Activated CD4-positive, alpha-beta T cell treated with anti-CD3 and anti-CD28 coated beads, Interleukin-2, amount 10 ng/mL, durations not matched to agents 7 days and 5 days (primary cell): ENCODE data around the gene TPRG1L. TPM values are rescaled to one million over a fixed set of nuclear protein-coding genes. Genes with fewer than 3 reads are reported as not detected.
"Not testable (repeated sequence)": the region's sequence is repeated elsewhere in the genome, so short reads cannot be mapped to it uniquely, and the experiment has no call there.

Experiments
- CTCF ChIA-PET: fragments of 350-600 bp; sonication (Branson Sonifier 250); formaldehyde crosslinking; loops from one replicate; lab custom pipeline; 2021; ENCODE audit warnings: antibody characterized with exemption; lab: Charles Lee
- POLR2A ChIA-PET: fragments of 350-600 bp; sonication (Branson Sonifier 250); formaldehyde crosslinking; loops from one replicate; lab custom pipeline; 2021; ENCODE audit warnings: antibody characterized with exemption; lab: Charles Lee
- DNase-seq: peaks from one replicate; pipeline ENCODE4 v3.0.0-alpha.2; 2020
- H3K27ac Mint-ChIP-seq: one replicate; pipeline ENCODE4 v1.8.0; 2021; ENCODE audit warnings: mild to moderate bottlenecking, moderate library complexity, mixed read lengths
- H3K27me3 Mint-ChIP-seq: one replicate; pipeline ENCODE4 v1.8.0; 2021; ENCODE audit warnings: mixed read lengths
- H3K36me3 Mint-ChIP-seq: one replicate; pipeline ENCODE4 v1.8.0; 2021; ENCODE audit warnings: low read depth, mixed read lengths
- H3K4me1 Mint-ChIP-seq: one replicate; pipeline ENCODE4 v1.8.0; 2021; ENCODE audit warnings: mixed read lengths
- H3K4me3 Mint-ChIP-seq: one replicate; pipeline ENCODE4 v1.8.0; 2021; ENCODE audit warnings: mild to moderate bottlenecking, moderate library complexity, mixed read lengths
- H3K9me3 Mint-ChIP-seq: one replicate; pipeline ENCODE4 v1.8.0; 2021; ENCODE audit warnings: mixed read lengths
- total RNA-seq, 2 experiments: library from RNA; stranded (reverse); gene quantifications; one replicate each; pipeline ENCODE4 v1.2.3, GENCODE V29; 2021

Gene TPRG1L
- total RNA-seq, 2 experiments from 2014 or later = 13.6 to 14.7 TPM

DNA sequence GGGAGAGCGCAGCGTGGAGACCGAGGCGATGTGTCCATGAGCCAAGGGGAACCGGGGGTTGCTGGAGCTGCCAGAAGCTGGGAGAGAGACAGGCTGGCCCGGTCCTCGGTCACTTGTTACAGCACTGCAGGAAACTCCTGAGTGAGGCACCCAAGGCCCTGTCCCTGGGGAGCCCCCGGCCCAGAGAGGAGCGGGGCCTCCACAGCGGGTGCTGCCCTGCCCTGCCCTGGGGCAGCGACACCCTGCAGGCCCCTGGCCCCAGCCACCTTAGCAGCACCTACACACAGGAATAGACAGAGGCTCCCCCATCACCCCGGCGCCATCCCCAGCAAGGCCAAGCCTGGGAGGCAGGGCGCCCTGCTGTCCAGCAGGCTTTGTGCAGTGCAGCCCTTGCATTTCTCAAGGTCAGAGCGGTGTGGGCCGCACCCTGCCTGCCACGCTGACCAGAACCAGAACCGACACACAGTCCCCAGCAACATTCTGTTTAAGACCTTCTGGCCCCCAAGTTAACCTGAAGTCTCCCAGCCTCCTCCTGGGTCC lies 6.9 kb upstream of the TPRG1L start:
- Mint-ChIP-seq H3K9me3 (no peaks in the 10 kb centered on the region), H3K27me3 (peaks cover 6% of the 10 kb centered on the region), H3K4me3 (no peak overlapping the region), H3K36me3 (no peaks in the 10 kb centered on the region), H3K27ac (no peak overlapping the region), H3K4me1 (peaks cover 17% of the 10 kb centered on the region)
- no peak for DNase-seq
- ChIA-PET POLR2A (no interaction called here), CTCF (interaction anchor here (1.0 kb wide), 1 partner anchor 10 kb away, joined by 3 read pairs; no protein-coding TSS in a partner anchor)

DNA sequence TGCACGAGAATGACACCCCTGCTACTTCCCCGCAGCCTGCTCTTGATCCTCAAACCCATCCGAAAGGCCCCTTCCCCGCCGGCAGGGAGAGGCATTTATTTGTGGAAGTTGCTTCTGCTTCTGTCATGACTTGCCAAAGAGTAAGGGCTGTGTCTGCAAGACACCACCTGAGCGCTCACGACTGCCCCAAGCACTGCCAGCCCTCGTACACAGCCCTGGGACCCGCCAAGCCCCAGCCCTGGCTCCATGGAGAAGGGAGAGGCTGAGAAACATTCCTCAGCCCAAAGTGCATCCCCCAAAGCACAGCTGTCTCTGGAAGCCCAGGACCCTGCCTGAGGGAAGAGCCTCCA lies 6.3 kb upstream of the TPRG1L start:
- no peak overlapping the region for H3K4me3 Mint-ChIP-seq
- ChIA-PET POLR2A (no interaction called here), CTCF (interaction anchor here (0.7 to 1.7 kb wide), 9 partner anchors 10 to 165 kb away, joined by 3 to 6 read pairs (median 4); no protein-coding TSS in a partner anchor)
- H3K27me3 Mint-ChIP-seq = no peaks in the 10 kb centered on the region
- H3K4me1 Mint-ChIP-seq = peaks cover 23% of the 10 kb centered on the region
- DNase-seq = no peak
- no peaks in the 10 kb centered on the region for H3K36me3 Mint-ChIP-seq
- no peak overlapping the region for H3K27ac Mint-ChIP-seq
- no peaks in the 10 kb centered on the region for H3K9me3 Mint-ChIP-seq

DNA sequence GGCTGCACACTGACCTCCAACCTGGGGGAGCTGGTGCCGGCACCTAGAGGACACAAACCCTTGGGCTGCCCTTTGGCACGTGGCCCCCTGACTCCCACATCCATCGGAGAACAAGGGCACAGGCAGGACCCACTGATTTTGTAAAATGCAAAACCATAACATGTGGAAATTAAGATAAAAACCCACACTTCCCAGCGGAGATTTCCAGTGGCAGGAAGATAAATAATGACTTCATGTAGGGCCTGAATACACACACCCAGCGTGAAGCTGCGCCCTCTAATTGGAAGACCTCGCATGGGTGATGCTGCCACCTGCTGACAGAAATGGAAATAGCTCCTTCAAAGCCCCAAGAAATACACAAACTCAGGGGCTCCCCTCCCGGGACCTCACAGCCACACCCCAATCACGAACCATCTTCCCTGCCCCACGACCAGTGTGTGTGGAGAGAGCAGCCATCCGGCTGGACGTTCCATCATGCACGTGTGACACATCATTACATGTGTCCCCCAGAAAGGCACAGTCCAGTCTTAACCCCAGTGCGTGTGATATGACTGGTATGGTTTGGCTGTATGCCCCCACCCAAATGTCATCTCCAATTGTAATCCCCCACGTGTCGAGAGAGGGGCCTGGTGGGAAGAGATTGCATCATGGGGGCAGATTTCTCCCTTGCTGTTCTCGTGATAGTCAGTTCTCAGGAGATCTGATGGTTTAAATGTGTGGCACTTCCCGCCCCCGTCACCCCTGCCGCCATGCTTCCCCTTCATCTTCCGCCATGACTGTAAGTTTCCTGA lies 5.7 kb upstream of the TPRG1L start:
- no peaks in the 10 kb centered on the region for H3K27me3 Mint-ChIP-seq
- H3K4me3 Mint-ChIP-seq = no peak overlapping the region
- H3K9me3 Mint-ChIP-seq = no peaks in the 10 kb centered on the region
- POLR2A ChIA-PET = no interaction called here
- H3K27ac Mint-ChIP-seq = no peak overlapping the region
- peaks cover 29% of the 10 kb centered on the region for H3K4me1 Mint-ChIP-seq
- DNase-seq = peak; percentile 84
- CTCF ChIA-PET = interaction anchor here (0.6 to 1.7 kb wide), 13 partner anchors 9 to 1430 kb away, joined by 3 to 6 read pairs (median 4); no protein-coding TSS in a partner anchor
- H3K36me3 Mint-ChIP-seq = no peaks in the 10 kb centered on the region

DNA sequence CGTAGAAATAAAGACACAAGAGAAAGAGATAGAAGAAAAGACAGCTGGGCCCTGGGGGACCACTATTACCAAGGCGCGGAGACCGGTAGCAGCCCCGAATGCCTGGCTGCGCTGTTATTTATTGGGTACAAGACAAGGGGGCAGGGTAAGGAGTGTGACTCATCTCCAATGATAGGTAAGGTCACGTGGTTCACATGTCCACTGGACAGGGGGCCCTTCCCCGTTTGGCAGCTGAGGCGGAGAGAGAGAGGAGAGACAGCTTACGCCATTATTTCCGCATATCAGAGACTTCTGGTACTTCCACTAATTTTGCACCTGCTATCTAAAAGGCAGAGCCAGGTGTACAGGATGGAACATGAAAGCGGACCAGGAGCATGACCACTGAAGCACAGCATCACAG lies 4.1 kb upstream of the TPRG1L start:
- CTCF ChIA-PET = interaction anchor here (0.9 to 1.5 kb wide), 4 partner anchors 8 to 56 kb away, joined by 3 to 5 read pairs (median 4); no protein-coding TSS in a partner anchor
- Mint-ChIP-seq H3K4me1 (peaks cover 33% of the 10 kb centered on the region), H3K4me3 (no peak overlapping the region), H3K36me3 (peaks cover 2% of the 10 kb centered on the region), H3K27ac (no peak overlapping the region), H3K27me3 (no peaks in the 10 kb centered on the region), H3K9me3 (no peaks in the 10 kb centered on the region)
- no peak for DNase-seq
- POLR2A ChIA-PET = no interaction called here

DNA sequence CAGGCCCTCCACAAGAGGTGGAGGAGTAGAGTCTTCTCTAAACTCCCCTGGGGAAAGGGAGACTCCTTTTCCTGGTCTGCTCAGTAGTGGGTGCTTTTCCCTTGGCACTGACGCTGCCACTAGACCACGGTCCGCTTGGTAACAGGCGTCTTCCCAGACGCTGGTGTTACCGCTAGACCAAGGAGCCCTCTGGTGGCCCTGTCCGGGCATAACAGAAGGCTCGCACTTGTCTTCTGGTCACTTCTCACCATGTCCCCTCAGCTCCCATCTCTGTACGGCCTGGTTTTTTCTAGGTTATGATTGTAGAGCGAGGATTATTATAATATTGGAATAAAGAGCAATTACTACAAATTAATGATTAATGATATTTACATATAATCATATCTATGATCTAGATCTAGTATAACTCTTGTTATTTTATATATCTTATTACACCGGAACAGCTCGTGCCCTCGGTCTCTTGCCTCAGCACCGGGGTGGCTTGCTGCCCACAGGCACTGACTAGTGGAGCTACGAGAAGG lies 3.6 kb upstream of the TPRG1L start:
- H3K27me3 Mint-ChIP-seq, POLR2A ChIA-PET, DNase-seq, H3K9me3 Mint-ChIP-seq, H3K36me3 Mint-ChIP-seq, H3K27ac Mint-ChIP-seq, H3K4me3 Mint-ChIP-seq: not testable (repeated sequence)
- H3K4me1 Mint-ChIP-seq = peaks cover 38% of the 10 kb centered on the region
- CTCF ChIA-PET = interaction anchor here (1.2 kb wide), 1 partner anchor 9 kb away, joined by 5 read pairs; no protein-coding TSS in a partner anchor

DNA sequence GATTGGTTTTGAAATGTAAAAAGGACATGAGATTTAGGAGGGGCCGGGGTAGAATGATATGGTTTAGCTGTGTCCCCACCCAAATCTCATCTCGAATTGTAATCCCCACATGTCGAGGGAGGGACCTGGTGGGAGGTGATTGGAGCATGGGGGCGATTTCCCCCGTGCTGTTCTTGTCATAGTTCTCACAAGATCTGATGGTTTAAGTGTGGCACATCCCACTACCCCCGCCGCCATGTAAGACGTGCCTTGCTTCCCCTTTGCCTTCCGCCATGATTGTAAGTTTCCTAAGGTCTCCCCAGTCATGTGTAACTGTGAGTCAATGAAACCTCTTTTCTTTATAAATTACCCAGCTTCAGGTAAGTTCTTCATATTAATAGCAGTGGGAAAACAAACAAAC lies 2.7 kb upstream of the TPRG1L start:
- H3K36me3 Mint-ChIP-seq, H3K27me3 Mint-ChIP-seq, POLR2A ChIA-PET, H3K4me3 Mint-ChIP-seq, CTCF ChIA-PET, H3K9me3 Mint-ChIP-seq, DNase-seq: not testable (repeated sequence)
- peaks cover 39% of the 10 kb centered on the region for H3K4me1 Mint-ChIP-seq
- H3K27ac Mint-ChIP-seq = peak overlapping the region; percentile 50

DNA sequence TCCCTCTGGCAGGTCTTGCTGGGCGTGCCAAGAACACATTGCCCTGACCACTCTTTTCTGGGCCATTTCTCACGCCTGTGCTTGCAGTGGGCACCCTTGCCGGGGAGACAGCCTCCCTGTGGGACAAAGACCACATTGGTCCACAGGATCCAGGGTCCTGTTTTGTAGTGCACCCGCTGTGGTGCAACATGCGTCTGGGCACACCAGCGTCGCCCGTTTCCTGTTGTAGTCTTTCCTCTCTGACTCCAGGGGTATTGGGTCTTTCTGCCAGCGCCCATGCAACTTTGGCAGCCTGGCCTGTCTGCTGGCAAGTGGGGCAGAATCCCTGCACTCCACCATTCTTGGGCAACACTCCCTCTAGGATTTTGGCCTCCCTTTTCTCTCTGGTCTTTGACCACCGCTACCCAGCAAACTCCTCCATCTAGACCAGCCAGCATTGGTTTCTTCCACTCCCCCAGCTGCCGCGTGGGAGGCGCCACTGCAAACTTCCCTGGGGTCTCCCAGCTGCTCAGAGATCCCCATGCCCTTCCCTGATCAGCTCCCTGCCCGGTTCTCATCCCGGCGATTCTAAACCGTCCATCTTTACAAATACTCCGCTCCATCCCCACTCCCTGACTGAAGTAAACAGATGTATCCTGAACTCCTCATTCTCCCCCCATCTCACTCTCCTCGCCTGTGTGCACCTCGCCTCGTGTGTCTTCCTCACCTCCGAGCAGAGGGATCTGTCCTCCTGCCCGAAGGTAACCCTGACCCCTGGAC lies 1.2 kb upstream of the TPRG1L start:
- POLR2A ChIA-PET = no interaction called here

DNA sequence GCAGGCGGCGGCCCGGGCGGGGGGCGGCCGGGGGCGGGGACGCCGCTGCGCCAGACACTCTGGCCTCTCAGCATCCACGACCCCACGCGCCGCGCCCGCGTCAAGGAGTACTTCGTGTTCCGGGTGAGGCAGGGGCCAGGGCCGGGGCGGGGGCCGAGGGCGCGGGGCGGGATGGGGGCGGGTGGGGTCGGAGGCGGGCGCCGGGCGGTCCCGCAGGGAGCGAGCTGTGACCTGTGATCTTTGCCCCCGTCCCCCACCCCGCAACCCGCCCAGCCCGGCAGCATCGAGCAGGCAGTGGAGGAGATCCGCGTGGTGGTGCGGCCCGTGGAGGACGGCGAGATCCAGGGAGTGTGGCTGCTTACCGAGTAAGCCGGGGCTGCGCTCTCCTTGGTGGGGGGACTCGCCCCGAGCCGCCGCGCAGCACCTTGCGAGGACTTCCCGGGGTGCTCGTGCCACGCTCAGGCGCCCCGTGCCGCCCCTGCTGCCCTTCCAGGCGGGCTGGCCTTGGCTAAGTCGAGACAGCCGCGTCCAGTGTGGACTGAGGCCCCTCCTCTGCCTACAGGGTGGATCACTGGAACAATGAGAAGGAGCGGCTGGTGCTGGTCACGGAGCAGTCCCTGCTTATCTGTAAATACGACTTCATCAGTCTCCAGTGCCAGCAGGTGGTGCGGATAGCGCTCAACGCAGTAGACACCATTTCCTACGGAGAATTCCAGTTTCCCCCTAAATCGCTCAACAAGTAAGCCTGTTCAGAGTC lies 514 bp downstream of the TPRG1L start:
- Mint-ChIP-seq H3K27ac (peak overlapping the region; percentile 95), H3K4me3 (peak overlapping the region; percentile 96), H3K4me1 (peaks cover 28% of the 10 kb centered on the region), H3K27me3 (no peaks in the 10 kb centered on the region), H3K9me3 (no peaks in the 10 kb centered on the region), H3K36me3 (peaks cover 11% of the 10 kb centered on the region)
- CTCF ChIA-PET = interaction anchor here (0.9 kb wide), 1 partner anchor 10 kb away, joined by 5 read pairs; no protein-coding TSS in a partner anchor
- POLR2A ChIA-PET = no interaction called here
- DNase-seq = no peak

More for the DNA sequence above, 1.2 kb upstream of the TPRG1L start:
- H3K27ac Mint-ChIP-seq = peak overlapping the region; percentile 95
- no peak for DNase-seq
- H3K27me3 Mint-ChIP-seq = no peaks in the 10 kb centered on the region
- H3K4me1 Mint-ChIP-seq = peaks cover 39% of the 10 kb centered on the region
- H3K4me3 Mint-ChIP-seq = peak overlapping the region; percentile 96
- H3K36me3 Mint-ChIP-seq = peaks cover 7% of the 10 kb centered on the region
- CTCF ChIA-PET = no interaction called here
- H3K9me3 Mint-ChIP-seq = no peaks in the 10 kb centered on the region

DNA sequence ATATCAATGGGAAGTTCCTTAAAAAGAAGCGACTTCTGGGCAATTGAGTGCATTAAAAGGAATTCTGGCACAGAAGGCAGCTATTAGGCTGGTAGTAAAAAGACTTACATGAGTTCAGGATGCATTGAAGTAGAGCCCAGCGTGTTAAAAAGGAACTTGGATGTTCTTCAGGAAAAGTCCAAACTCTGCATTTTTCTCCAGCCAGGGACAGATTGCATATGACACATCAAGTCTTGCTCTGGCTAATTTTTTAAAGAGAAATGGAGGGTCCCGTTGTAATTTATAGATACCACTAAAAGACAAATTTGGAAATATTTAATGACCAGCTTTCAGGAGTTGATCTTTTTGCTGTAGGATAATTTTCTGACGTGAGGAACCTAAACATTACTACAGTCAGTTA lies 1.2 kb downstream of the TPRG1L start:
- CTCF ChIA-PET = interaction anchor here (0.6 to 0.9 kb wide), 3 partner anchors 9 to 1654 kb away, joined by 3 to 5 read pairs (median 5); no protein-coding TSS in a partner anchor
- peaks cover 28% of the 10 kb centered on the region for H3K4me1 Mint-ChIP-seq
- no peak for DNase-seq
- POLR2A ChIA-PET = no interaction called here
- H3K27me3 Mint-ChIP-seq = no peaks in the 10 kb centered on the region
- H3K9me3 Mint-ChIP-seq = no peaks in the 10 kb centered on the region
- peak overlapping the region; percentile 79 for H3K27ac Mint-ChIP-seq
- H3K36me3 Mint-ChIP-seq = peaks cover 11% of the 10 kb centered on the region
- peak overlapping the region; percentile 96 for H3K4me3 Mint-ChIP-seq

DNA sequence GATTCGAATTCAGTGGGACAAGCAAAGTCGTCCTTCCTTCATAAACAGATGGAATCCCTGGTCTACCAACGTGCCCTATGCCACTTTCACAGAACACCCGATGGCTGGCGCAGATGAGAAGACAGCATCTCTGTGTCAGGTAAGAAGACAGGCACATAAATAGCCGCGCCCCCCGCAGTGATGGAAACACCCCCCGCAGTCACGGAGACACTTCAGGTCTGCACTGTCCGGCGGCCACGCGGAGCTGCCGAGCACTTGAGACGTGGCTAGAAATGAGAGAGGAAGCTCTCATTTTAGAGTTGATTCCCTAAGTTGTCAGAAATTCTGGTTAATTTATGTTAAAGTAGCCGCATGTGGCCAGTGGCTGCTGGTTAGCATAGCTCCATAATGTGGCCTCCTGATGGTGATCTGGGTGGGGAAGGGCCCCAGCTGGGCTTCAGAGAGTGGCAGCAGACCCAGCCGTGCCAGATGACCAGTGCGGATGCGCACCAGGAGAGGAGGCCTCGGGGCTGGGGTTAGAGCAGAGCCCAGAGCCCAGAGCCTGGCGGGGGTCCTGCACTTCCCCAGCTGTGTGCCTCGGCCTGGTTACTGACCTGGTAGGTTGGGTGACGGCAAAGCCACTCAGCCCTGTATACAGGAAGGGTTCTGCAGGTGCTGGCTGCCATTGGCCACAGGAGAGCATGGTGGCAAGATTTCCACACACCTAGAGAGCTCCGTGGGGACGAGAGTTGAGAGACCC lies 2.9 kb downstream of the TPRG1L start:
- peaks cover 24% of the 10 kb centered on the region for H3K4me1 Mint-ChIP-seq
- DNase-seq = no peak
- POLR2A ChIA-PET = no interaction called here
- no peaks in the 10 kb centered on the region for H3K27me3 Mint-ChIP-seq
- CTCF ChIA-PET = interaction anchor here (1.1 kb wide), 1 partner anchor 9 kb away, joined by 4 read pairs; no protein-coding TSS in a partner anchor
- peaks cover 11% of the 10 kb centered on the region for H3K36me3 Mint-ChIP-seq
- H3K9me3 Mint-ChIP-seq = no peaks in the 10 kb centered on the region
- H3K27ac Mint-ChIP-seq = no peak overlapping the region
- no peak overlapping the region for H3K4me3 Mint-ChIP-seq

DNA sequence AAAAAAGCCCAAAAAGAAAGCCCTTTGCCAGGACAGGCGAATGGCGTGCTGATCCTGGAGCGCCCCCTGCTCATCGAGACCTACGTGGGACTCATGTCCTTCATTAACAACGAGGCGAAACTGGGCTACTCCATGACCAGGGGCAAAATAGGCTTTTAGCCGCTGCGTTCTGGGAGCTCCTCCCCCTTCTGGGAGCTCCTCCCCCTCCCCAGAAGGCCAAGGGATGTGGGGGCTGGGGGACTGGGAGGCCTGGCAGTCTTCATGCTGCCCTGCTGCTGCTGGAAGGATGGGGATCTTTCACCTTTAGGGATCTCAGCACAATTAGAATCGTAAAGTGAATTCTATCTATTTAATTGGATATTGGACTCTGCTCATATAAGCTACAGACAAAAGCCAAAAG lies 3.6 kb downstream of the TPRG1L start:
- Mint-ChIP-seq H3K9me3 (no peaks in the 10 kb centered on the region), H3K4me1 (peaks cover 16% of the 10 kb centered on the region), H3K36me3 (peaks cover 11% of the 10 kb centered on the region), H3K4me3 (no peak overlapping the region), H3K27me3 (no peaks in the 10 kb centered on the region), H3K27ac (no peak overlapping the region)
- no peak for DNase-seq
- CTCF ChIA-PET = interaction anchor here (1.1 kb wide), 1 partner anchor 9 kb away, joined by 4 read pairs; no protein-coding TSS in a partner anchor
- POLR2A ChIA-PET = no interaction called here
